Right atrium auricular region (tissue), 2 donors: ENCODE measurements around the gene DMGDH. TPM values are rescaled to one million over a fixed set of nuclear protein-coding genes. Genes with fewer than 3 reads are reported as not detected.

Source experiments
- DNase-seq: peaks from one replicate; pipeline ENCODE4 v3.0.0-alpha.2; 2019; ENCODE audit warnings: low spot score
- H3K27ac ChIP-seq, 2 donors: fragments of 200-600 bp; sonication (generic); 1 replicate in 1 of 2; 2 replicates in 1 of 2; pipeline ENCODE4 v1.5.1; 2016 to 2019
- H3K27me3 ChIP-seq, 2 donors: fragments of 200-600 bp; sonication (generic); one replicate each; pipeline versions ENCODE4 v1.5.1 to v1.6.0; 2017 to 2019
- H3K36me3 ChIP-seq: fragments of 200-600 bp; sonication (generic); one replicate; pipeline ENCODE4 v1.5.1; 2016
- H3K4me1 ChIP-seq, 2 donors: fragments of 200-600 bp; sonication (generic); one replicate each; pipeline versions ENCODE4 v1.5.1 to v1.6.0; 2017 to 2019
- H3K4me3 ChIP-seq, 2 donors: fragments of 200-600 bp; sonication (generic); 1 replicate in 1 of 2; 2 replicates in 1 of 2; pipeline ENCODE4 v1.5.1; 2017 to 2019; ENCODE audit warnings: mild to moderate bottlenecking in 1 of 2, moderate library complexity in 1 of 2
- H3K9me3 ChIP-seq, 2 donors: fragments of 200-600 bp; sonication (generic); one replicate each; pipeline ENCODE4 v1.5.1; 2019
- total RNA-seq, 2 donors: library from RNA; depleted of rRNA; stranded (reverse); fragments of >200 nt; gene quantifications; one replicate each; pipeline ENCODE4 v1.1.0, GENCODE V29; 2016
- TF ChIP-seq, protein P1 (sequence below), 2 donors: fragments of 200-600 bp; sonication (generic); IDR thresholded peaks; one replicate each; pipeline ENCODE4 v1.5.1; 2019; ENCODE audit warnings: antibody characterized with exemption in 2 of 2

The DMGDH gene
- total RNA-seq, 2 donors from 2014 or later = 1.3 to 4.0 TPM

DNA sequence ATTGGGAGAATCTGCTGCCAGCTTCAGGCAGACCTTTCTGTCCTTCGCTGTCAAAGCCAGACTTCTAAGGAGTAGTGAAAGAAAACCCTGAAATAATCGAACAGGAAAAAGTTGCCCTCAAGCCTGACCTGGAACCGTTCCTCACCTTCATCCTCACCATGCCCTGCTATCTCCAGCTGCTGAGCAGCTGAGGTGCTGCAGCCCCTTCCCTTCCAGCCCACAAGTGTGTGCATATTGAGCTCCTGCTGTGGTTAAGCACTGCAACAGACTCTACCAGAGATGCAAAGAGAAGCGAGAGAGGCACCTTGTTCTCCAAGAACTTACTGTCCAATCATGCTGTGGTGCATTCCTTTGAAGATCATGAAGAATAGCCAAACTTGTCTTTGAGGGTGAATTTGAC, 19.0 kb upstream of the DMGDH start:
- Histone ChIP-seq H3K9me3 (no peaks in the 10 kb centered on the region), H3K4me3 (no peak overlapping the region), H3K4me1 (no peaks in the 10 kb centered on the region), H3K36me3 (no peaks in the 10 kb centered on the region), H3K27ac (no peak overlapping the region), H3K27me3 (no peaks in the 10 kb centered on the region)
- DNase-seq = no peak
- TF ChIP-seq, protein P1, sequence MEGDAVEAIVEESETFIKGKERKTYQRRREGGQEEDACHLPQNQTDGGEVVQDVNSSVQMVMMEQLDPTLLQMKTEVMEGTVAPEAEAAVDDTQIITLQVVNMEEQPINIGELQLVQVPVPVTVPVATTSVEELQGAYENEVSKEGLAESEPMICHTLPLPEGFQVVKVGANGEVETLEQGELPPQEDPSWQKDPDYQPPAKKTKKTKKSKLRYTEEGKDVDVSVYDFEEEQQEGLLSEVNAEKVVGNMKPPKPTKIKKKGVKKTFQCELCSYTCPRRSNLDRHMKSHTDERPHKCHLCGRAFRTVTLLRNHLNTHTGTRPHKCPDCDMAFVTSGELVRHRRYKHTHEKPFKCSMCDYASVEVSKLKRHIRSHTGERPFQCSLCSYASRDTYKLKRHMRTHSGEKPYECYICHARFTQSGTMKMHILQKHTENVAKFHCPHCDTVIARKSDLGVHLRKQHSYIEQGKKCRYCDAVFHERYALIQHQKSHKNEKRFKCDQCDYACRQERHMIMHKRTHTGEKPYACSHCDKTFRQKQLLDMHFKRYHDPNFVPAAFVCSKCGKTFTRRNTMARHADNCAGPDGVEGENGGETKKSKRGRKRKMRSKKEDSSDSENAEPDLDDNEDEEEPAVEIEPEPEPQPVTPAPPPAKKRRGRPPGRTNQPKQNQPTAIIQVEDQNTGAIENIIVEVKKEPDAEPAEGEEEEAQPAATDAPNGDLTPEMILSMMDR (IDR thresholded peaks at IDR 0.05) = no peak

DNA sequence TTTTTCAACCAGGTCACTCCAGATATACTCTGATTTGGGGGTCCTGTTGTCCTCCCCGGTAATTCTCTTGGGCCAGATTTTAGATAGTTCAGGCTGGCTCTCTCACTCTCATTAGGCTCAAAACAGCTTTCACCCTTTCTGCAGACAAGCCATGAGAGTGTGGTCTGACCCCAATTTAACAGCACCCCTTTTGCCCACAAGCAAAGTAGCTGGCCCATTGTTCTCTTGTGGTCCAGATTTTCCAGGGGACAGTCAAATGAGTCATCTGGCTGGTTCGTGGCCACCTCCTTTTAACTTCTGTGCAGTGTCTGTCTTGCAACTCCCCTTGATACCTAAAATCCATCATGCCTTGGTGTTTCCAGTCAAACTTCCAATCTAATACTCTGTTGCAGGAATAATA, 16.6 kb upstream of the DMGDH start:
- H3K9me3 ChIP-seq = no peaks in the 10 kb centered on the region
- no peak for DNase-seq
- H3K27ac ChIP-seq = no peak overlapping the region
- no peaks in the 10 kb centered on the region for H3K27me3 ChIP-seq
- no peaks in the 10 kb centered on the region for H3K36me3 ChIP-seq
- no peaks in the 10 kb centered on the region for H3K4me1 ChIP-seq
- TF ChIP-seq, protein P1 (IDR thresholded peaks at IDR 0.05) = no peak
- no peak overlapping the region for H3K4me3 ChIP-seq

DNA sequence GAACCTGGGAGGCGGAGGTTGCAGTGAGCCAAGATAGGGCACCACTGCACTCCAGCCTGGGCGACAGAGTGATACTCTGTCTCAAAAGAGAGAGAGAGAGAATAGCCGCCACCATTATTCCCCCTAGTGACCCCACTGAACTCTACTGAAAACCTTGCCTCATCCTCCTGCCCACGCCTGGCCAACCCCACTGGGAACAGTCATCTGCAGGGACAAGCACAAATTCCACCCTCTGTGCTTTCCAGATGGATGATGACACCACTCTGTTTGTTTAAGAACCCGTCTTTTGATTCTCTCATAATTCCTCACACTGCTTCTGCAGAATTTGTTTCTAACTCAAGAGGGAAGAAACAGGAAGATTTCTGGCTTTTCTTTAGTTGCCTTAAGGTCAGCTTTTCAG, 12.3 kb upstream of the DMGDH start:
- TF ChIP-seq, protein P1 (IDR thresholded peaks at IDR 0.05) = no peak
- H3K4me3 ChIP-seq = no peak overlapping the region
- peaks cover 0 to 2% of the 10 kb centered on the region in 2 donors for H3K4me1 ChIP-seq
- no peaks in the 10 kb centered on the region for H3K27me3 ChIP-seq
- no peaks in the 10 kb centered on the region for H3K9me3 ChIP-seq
- no peak overlapping the region for H3K27ac ChIP-seq
- DNase-seq = no peak
- no peaks in the 10 kb centered on the region for H3K36me3 ChIP-seq

DNA sequence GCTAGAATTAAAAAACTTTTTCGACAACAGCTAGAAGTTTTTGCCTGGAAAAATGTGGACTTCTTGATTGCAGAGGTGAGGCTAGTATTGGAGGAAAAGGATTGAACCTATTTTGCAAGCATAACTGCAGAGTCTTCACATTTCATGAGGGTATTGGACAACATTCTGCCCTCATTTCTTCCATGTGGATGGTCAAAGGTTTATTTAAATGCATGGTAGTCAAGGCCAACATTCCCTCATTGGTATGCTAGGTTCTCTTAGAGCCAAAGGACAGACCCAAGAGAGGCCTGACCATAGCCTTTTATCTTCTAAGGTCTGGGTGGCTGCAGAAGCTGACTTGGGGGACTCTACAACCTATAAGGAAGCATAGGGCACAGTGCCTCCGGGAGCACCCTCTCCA, 11.3 kb upstream of the DMGDH start:
- TF ChIP-seq, protein P1 (IDR thresholded peaks at IDR 0.05) = no peak
- DNase-seq = no peak
- no peaks in the 10 kb centered on the region for H3K27me3 ChIP-seq
- no peak overlapping the region for H3K27ac ChIP-seq
- no peaks in the 10 kb centered on the region for H3K36me3 ChIP-seq
- H3K4me1 ChIP-seq = peaks cover 0 to 6% of the 10 kb centered on the region in 2 donors
- H3K9me3 ChIP-seq = no peaks in the 10 kb centered on the region
- H3K4me3 ChIP-seq = no peak overlapping the region

DNA sequence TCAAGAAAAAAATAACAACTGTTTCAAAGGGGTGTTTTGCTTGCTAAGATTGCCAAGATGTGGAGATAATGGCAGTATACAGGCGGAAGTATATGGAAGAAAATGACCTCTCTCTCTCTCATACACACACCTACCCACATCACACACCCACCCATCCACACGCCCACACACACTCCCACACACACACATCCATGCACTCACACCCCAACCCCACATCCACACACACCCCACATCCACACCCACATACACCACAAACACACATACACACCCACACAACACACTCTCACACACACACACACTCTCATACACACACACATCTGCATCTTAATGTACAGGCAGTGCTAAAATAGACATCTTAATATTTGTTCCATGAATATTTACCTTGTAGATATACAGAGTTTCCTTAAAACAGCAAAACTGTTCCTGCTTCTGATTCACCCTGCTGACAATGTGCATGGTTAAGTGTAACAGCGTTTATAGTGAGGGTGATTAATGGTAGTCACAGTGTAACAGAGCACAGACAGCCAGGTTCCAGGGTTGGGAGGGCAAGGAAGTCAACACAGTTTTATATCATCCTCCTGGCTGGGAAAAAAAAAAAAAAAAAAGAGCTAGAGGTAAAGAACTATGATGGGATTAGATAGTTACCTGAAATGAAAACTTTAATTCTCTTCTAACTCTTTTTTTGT, 8.3 kb upstream of the DMGDH start:
- no peak for DNase-seq
- H3K27me3 ChIP-seq = no peaks in the 10 kb centered on the region
- TF ChIP-seq, protein P1 (IDR thresholded peaks at IDR 0.05) = no peak
- H3K4me1 ChIP-seq = peaks cover 0 to 6% of the 10 kb centered on the region in 2 donors
- no peaks in the 10 kb centered on the region for H3K36me3 ChIP-seq
- H3K9me3 ChIP-seq = no peaks in the 10 kb centered on the region
- no peak overlapping the region for H3K4me3 ChIP-seq
- H3K27ac ChIP-seq = no peak overlapping the region

DNA sequence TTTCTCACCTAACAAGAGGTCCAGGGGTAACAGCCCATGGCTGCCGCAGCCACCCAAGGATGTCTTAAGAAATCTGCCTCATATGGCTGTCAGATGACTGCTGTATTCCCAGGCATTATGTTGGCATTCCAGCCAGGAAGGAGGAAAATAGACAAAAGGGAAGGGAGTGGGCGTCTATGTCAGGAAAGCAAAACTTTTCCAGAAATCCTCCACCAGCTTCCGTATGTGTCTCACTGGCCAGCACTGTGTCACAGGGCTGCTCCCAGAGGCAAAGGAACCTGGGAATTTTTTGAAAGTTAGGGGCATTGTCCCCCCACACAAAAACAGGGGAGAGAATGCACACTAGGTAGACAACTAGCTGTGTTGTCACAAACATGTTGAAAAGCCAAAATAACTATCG, 7.3 kb upstream of the DMGDH start:
- H3K27me3 ChIP-seq = no peaks in the 10 kb centered on the region
- no peak for DNase-seq
- H3K36me3 ChIP-seq = no peaks in the 10 kb centered on the region
- H3K4me3 ChIP-seq = no peak overlapping the region
- H3K4me1 ChIP-seq = peaks cover 0 to 6% of the 10 kb centered on the region in 2 donors
- H3K9me3 ChIP-seq = no peaks in the 10 kb centered on the region
- TF ChIP-seq, protein P1 (IDR thresholded peaks at IDR 0.05) = no peak
- H3K27ac ChIP-seq = no peak overlapping the region
